Thyroid gland (tissue), 4 donors: ENCODE results near the gene RHEBL1.

Experiments
- CTCF ChIP-seq, 6 experiments: fragments of 200-600 bp in 3 of 6; fragments of 450-650 bp in 3 of 6; sonication (generic) in 3 of 6; IDR thresholded peaks; one replicate each; pipeline ENCODE4 v1.5.1; 2016 to 2019; ENCODE audit warnings: antibody characterized with exemption in 6 of 6, mild to moderate bottlenecking in 2 of 6, inconsistent platforms in 1 of 6, moderate library complexity in 1 of 6
- POLR2A ChIP-seq, 2 donors: fragments of 450-650 bp; IDR thresholded peaks; one replicate each; pipeline ENCODE4 v1.6.1; 2017; ENCODE audit warnings: antibody characterized with exemption in 2 of 2, mild to moderate bottlenecking in 2 of 2, moderate library complexity in 1 of 2

GRCh38 chr12:49061157-49061650, 8.6 kb downstream of the RHEBL1 start:
- TF ChIP-seq POLR2A (IDR thresholded peaks at IDR 0.05), result no peak
- no peak for TF ChIP-seq CTCF (IDR thresholded peaks at IDR 0.05)
